HepG2 (cell line): ENCODE results near the gene ARF6. TPM values are rescaled to one million over a fixed set of nuclear protein-coding genes. Genes with fewer than 3 reads are reported as not detected.

ENCODE experiments used
- ATF1 ChIP-seq: IDR thresholded peaks from 2 replicates; pipeline ENCODE4 v1.6.1; 2016; ENCODE audit warnings: mild to moderate bottlenecking, control low read depth
- HDAC2 ChIP-seq: sonication (generic); formaldehyde crosslinking; IDR thresholded peaks from 2 replicates; pipeline ENCODE4 v1.4.0; 2020; ENCODE audit warnings: missing genetic modification reagents
- HIVEP1 ChIP-seq: sonication (generic); formaldehyde crosslinking; IDR thresholded peaks from 2 replicates; pipeline ENCODE4 v1.4.0; 2020; ENCODE audit warnings: mild to moderate bottlenecking, missing genetic modification reagents
- HNRNPK ChIP-seq: fragments of 200-400 bp; formaldehyde crosslinking; IDR thresholded peaks from 2 replicates; pipeline ENCODE4 v1.6.1; 2018; ENCODE audit warnings: low read length, low read depth, moderate library complexity, mild to moderate bottlenecking; ENCODE audit not compliant: poor library complexity, severe bottlenecking
- JUN ChIP-seq: sonication (generic); formaldehyde crosslinking; IDR thresholded peaks from 2 replicates; pipeline ENCODE4 v1.4.0; 2020; ENCODE audit warnings: mild to moderate bottlenecking, missing genetic modification reagents
- KLF15 ChIP-seq: sonication (generic); formaldehyde crosslinking; IDR thresholded peaks from 2 replicates; pipeline ENCODE4 v1.8.1; 2023; ENCODE audit warnings: borderline replicate concordance, mild to moderate bottlenecking, inconsistent platforms, missing genetic modification reagents, mixed read lengths
- MED1 ChIP-seq: sonication (generic); formaldehyde crosslinking; IDR thresholded peaks from 2 replicates; pipeline ENCODE4 v1.4.0; 2020; ENCODE audit warnings: missing genetic modification reagents
- RARG ChIP-seq: sonication (generic); formaldehyde crosslinking; IDR thresholded peaks from 2 replicates; pipeline ENCODE4 v1.4.0; 2020; ENCODE audit warnings: low read depth, mild to moderate bottlenecking, missing genetic modification reagents
- RBM22 ChIP-seq: fragments of 200-400 bp; formaldehyde crosslinking; optimal IDR thresholded peaks from 2 replicates; pipeline ENCODE3; 2017; ENCODE audit warnings: mild to moderate bottlenecking, low read length, moderate library complexity
- SCMH1 ChIP-seq: sonication (generic); formaldehyde crosslinking; IDR thresholded peaks from 2 replicates; pipeline ENCODE4 v1.9.0; 2021; ENCODE audit warnings: missing genetic modification reagents, mild to moderate bottlenecking, borderline replicate concordance
- SNAPC2 ChIP-seq: sonication (generic); formaldehyde crosslinking; IDR thresholded peaks from 2 replicates; pipeline ENCODE4 v1.8.1; 2022; ENCODE audit warnings: mild to moderate bottlenecking, missing genetic modification reagents
- SSRP1 ChIP-seq: IDR thresholded peaks from 2 replicates; pipeline ENCODE4 v1.6.1; 2016; ENCODE audit warnings: control low read depth
- TGIF2 ChIP-seq: IDR thresholded peaks from 2 replicates; pipeline ENCODE4 v1.6.1; 2016; ENCODE audit warnings: control low read depth, missing compliant biosample characterization
- ZBTB3 ChIP-seq: sonication (generic); formaldehyde crosslinking; IDR thresholded peaks from 2 replicates; pipeline ENCODE4 v1.4.0; 2020; ENCODE audit warnings: low read depth, mild to moderate bottlenecking, moderate library complexity, missing genetic modification reagents, borderline replicate concordance
- ZFYVE20 ChIP-seq: sonication (generic); formaldehyde crosslinking; IDR thresholded peaks from 2 replicates; pipeline ENCODE4 v1.8.0; 2023; ENCODE audit warnings: low read depth, mild to moderate bottlenecking, moderate library complexity, missing genetic modification reagents, borderline replicate concordance
- ZNF296 ChIP-seq: sonication (generic); formaldehyde crosslinking; conservative IDR thresholded peaks from 2 replicates; pipeline ENCODE4 v1.5.0; 2020; ENCODE audit warnings: mild to moderate bottlenecking, missing genetic modification reagents
- ZNF326 ChIP-seq: sonication (generic); formaldehyde crosslinking; IDR thresholded peaks from 2 replicates; pipeline ENCODE4 v1.4.0; 2020; ENCODE audit warnings: missing genetic modification reagents, borderline replicate concordance
- ZNF598 ChIP-seq: sonication (generic); formaldehyde crosslinking; IDR thresholded peaks from 2 replicates; pipeline ENCODE4 v1.5.1; 2020; ENCODE audit warnings: mild to moderate bottlenecking, missing genetic modification reagents, borderline replicate concordance
- ZNF850 ChIP-seq: sonication (generic); formaldehyde crosslinking; conservative IDR thresholded peaks from 2 replicates; pipeline ENCODE4 v1.9.0; 2021; ENCODE audit warnings: mild to moderate bottlenecking, missing genetic modification reagents
- polyA plus RNA-seq, 8 experiments: library from polyadenylated mRNA; depleted of rRNA in 3 of 8; stranded (reverse) in 7 of 8; unstranded in 1 of 8; fragments of >200 nt; fragmentation: Illumina TruSeq in 4 of 8; extraction: Trizol in 4 of 8; gene quantifications; 2 replicates each; pipeline versions ENCODE4 v1.2.1 to v1.2.3, GENCODE V29; 2011 to 2016; ENCODE audit warnings: low read depth in 4 of 8, missing spikeins in 1 of 8, mixed read lengths in 1 of 8; ENCODE audit not compliant: insufficient read depth in 1 of 8
- total RNA-seq, 5 experiments: library from RNA; depleted of rRNA; stranded (reverse); fragments of >200 nt; fragmentation: Illumina TruSeq; extraction: Trizol; gene quantifications; 2 replicates each; pipeline ENCODE4 v1.2.3, GENCODE V29; 2016; ENCODE audit warnings: low read depth in 1 of 5
- TF ChIP-seq, protein P1 (sequence below): sonication (generic); formaldehyde crosslinking; IDR thresholded peaks from 2 replicates; pipeline ENCODE4 v1.8.0; 2022; ENCODE audit warnings: mild to moderate bottlenecking, missing genetic modification reagents, borderline replicate concordance
- TF ChIP-seq, protein P2 (sequence below): sonication (generic); formaldehyde crosslinking; IDR thresholded peaks from 2 replicates; pipeline ENCODE4 v1.4.0; 2020; ENCODE audit warnings: missing genetic modification reagents
- TF ChIP-seq, protein P3 (sequence below): sonication (generic); formaldehyde crosslinking; conservative IDR thresholded peaks from 2 replicates; pipeline ENCODE4 v1.8.0; 2022; ENCODE audit warnings: low read depth, missing genetic modification reagents
- TF ChIP-seq, protein P4 (sequence below): sonication (generic); formaldehyde crosslinking; IDR thresholded peaks from 2 replicates; pipeline ENCODE4 v1.4.0; 2020; ENCODE audit warnings: mild to moderate bottlenecking, missing genetic modification reagents

The ARF6 gene
- total and polyA plus RNA-seq, 2 of the 13 experiments (the other 11 are each of a cell fraction or from before 2014, with no cell fraction given): 12.7 to 31.9 TPM

DNA sequence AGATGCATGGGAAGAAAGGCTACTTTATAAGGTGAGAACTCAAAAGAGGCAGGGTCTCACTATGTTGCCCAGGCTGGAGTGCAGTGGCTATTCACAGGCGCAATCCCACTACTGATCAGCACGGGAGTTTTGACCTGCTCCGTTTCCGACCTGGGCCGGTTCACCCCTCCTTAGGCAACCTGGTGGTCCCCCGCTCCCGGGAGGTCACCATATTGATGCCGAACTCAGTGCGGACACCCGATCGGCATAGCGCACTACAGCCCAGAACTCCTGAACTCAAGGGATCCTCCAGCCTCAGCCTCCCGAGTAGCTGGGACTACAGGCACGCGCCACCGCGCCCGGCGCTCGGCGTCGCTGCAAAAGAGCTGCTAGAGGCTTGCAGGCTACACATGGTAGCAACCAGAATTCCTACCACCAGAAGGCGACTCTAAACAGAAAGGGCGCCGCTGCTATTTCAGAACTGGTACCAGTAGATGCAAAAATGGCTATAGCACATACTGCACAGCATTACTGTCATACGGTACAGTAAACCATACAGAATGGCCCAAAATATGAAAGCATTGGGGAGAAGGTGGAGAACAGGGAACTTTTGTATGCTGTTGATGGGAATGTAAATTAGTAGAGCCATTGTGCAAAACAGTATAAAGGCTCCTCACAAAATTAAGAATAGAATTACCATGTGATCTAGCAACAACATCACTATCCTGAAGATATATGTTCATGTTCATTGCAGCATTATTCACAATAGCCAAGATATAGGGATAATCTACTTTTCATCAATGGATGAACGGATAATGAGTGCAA lies 39.1 kb upstream of the ARF6 start (continued):
- TF ChIP-seq ATF1 (CRISPR knock-in tag): no peak
- TF ChIP-seq RBM22: no peak
- TF ChIP-seq ZNF850: no peak
- TF ChIP-seq RARG (CRISPR knock-in tag): no peak
- TF ChIP-seq HIVEP1 (CRISPR knock-in tag): no peak
- no peak for TF ChIP-seq JUN (CRISPR knock-in tag)
- peak; percentile 78 for TF ChIP-seq HDAC2 (CRISPR knock-in tag)
- 0 out of 2 replicates have a peak, but pooled peaks have one; percentile 57 for TF ChIP-seq TGIF2
- no peak for TF ChIP-seq ZNF598
- TF ChIP-seq MED1: peak; percentile 65
- TF ChIP-seq, protein P1, sequence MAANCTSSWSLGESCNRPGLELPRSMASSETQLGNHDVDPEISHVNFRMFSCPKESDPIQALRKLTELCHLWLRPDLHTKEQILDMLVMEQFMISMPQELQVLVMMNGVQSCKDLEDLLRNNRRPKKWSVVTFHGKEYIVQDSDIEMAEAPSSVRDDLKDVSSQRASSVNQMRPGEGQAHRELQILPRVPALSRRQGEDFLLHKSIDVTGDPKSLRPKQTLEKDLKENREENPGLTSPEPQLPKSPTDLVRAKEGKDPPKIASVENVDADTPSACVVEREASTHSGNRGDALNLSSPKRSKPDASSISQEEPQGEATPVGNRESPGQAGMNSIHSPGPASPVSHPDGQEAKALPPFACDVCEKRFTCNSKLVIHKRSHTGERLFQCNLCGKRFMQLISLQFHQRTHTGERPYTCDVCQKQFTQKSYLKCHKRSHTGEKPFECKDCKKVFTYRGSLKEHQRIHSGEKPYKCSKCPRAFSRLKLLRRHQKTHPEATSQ (CRISPR knock-in tag): no peak
- TF ChIP-seq SNAPC2 (CRISPR knock-in tag): 0 out of 2 replicates have a peak, but pooled peaks have one; percentile 46
- no peak for TF ChIP-seq ZNF326
- TF ChIP-seq, protein P2, sequence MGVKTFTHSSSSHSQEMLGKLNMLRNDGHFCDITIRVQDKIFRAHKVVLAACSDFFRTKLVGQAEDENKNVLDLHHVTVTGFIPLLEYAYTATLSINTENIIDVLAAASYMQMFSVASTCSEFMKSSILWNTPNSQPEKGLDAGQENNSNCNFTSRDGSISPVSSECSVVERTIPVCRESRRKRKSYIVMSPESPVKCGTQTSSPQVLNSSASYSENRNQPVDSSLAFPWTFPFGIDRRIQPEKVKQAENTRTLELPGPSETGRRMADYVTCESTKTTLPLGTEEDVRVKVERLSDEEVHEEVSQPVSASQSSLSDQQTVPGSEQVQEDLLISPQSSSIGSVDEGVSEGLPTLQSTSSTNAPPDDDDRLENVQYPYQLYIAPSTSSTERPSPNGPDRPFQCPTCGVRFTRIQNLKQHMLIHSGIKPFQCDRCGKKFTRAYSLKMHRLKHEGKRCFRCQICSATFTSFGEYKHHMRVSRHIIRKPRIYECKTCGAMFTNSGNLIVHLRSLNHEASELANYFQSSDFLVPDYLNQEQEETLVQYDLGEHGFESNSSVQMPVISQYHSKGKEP (CRISPR knock-in tag): no peak
- TF ChIP-seq SSRP1 (CRISPR knock-in tag): 0 out of 2 replicates have a peak, but pooled peaks have one; percentile 72
- TF ChIP-seq KLF15 (CRISPR knock-in tag): no peak
- TF ChIP-seq ZBTB3 (CRISPR knock-in tag): no peak
- no peak for TF ChIP-seq HNRNPK
- TF ChIP-seq, protein P3, sequence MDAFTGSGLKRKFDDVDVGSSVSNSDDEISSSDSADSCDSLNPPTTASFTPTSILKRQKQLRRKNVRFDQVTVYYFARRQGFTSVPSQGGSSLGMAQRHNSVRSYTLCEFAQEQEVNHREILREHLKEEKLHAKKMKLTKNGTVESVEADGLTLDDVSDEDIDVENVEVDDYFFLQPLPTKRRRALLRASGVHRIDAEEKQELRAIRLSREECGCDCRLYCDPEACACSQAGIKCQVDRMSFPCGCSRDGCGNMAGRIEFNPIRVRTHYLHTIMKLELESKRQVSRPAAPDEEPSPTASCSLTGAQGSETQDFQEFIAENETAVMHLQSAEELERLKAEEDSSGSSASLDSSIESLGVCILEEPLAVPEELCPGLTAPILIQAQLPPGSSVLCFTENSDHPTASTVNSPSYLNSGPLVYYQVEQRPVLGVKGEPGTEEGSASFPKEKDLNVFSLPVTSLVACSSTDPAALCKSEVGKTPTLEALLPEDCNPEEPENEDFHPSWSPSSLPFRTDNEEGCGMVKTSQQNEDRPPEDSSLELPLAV: no peak
- no peak for TF ChIP-seq SCMH1 (CRISPR knock-in tag)
- TF ChIP-seq ZNF296 (CRISPR knock-in tag): no peak
- TF ChIP-seq, protein P4, sequence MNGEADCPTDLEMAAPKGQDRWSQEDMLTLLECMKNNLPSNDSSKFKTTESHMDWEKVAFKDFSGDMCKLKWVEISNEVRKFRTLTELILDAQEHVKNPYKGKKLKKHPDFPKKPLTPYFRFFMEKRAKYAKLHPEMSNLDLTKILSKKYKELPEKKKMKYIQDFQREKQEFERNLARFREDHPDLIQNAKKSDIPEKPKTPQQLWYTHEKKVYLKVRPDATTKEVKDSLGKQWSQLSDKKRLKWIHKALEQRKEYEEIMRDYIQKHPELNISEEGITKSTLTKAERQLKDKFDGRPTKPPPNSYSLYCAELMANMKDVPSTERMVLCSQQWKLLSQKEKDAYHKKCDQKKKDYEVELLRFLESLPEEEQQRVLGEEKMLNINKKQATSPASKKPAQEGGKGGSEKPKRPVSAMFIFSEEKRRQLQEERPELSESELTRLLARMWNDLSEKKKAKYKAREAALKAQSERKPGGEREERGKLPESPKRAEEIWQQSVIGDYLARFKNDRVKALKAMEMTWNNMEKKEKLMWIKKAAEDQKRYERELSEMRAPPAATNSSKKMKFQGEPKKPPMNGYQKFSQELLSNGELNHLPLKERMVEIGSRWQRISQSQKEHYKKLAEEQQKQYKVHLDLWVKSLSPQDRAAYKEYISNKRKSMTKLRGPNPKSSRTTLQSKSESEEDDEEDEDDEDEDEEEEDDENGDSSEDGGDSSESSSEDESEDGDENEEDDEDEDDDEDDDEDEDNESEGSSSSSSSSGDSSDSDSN (CRISPR knock-in tag): peak; percentile 21; the same call in 1 of the 2 replicates
- no peak for TF ChIP-seq ZFYVE20
